Kidney (tissue), 14 donors: ENCODE results near the gene GPR61. TPM values are rescaled to one million over a fixed set of nuclear protein-coding genes. Genes with fewer than 3 reads are reported as not detected.
A peak's percentile ranks its signal among the peaks of the same experiment; 100 is the strongest.

Experiments
- DNase-seq, 5 donors: peaks; one replicate each; pipeline ENCODE4 v3.0.0-alpha.2; 2013 to 2020
- FAIRE-seq: peaks from 2 replicates; lab custom pipeline; 2012; peaks lifted over from hg19 to GRCh38; lab: Jason Lieb, UNC
- H3K27ac ChIP-seq, 2 donors: one replicate each; pipeline ENCODE4 v1.7.0; 2013; ENCODE audit warnings: low read depth in 2 of 2, low read length in 2 of 2, inconsistent platforms in 1 of 2
- H3K27me3 ChIP-seq: one replicate; pipeline ENCODE4 v1.7.1; 2013; ENCODE audit warnings: low read length, inconsistent platforms; ENCODE audit not compliant: control insufficient read depth, insufficient read depth
- H3K36me3 ChIP-seq, 3 donors: one replicate each; pipeline versions ENCODE4 v1.7.0 to v1.7.1; 2013; ENCODE audit warnings: low read length in 3 of 3, control low read depth in 1 of 3, inconsistent platforms in 1 of 3; ENCODE audit not compliant: insufficient read depth in 3 of 3, control insufficient read depth in 2 of 3
- H3K4me1 ChIP-seq, 3 donors: one replicate each; pipeline versions ENCODE4 v1.7.0 to v1.7.1; 2013; ENCODE audit warnings: low read length in 3 of 3, inconsistent platforms in 1 of 3, low read depth in 1 of 3; ENCODE audit not compliant: control insufficient read depth in 2 of 3, insufficient read depth in 2 of 3
- H3K4me3 ChIP-seq, 3 donors: one replicate each; pipeline versions ENCODE4 v1.7.0 to v1.8.1; 2013; ENCODE audit warnings: low read length in 3 of 3, control low read depth in 1 of 3, inconsistent platforms in 1 of 3
- H3K9ac ChIP-seq, 3 donors: one replicate each; pipeline versions ENCODE4 v1.7.0 to v1.7.1; 2013; ENCODE audit warnings: low read length in 3 of 3, control low read depth in 1 of 3, inconsistent platforms in 1 of 3
- H3K9me3 ChIP-seq, 3 donors: one replicate each; pipeline versions ENCODE4 v1.7.0 to v1.7.1; 2013; ENCODE audit warnings: low read length in 3 of 3, control low read depth in 1 of 3, inconsistent platforms in 1 of 3; ENCODE audit not compliant: control insufficient read depth in 2 of 3, insufficient read depth in 1 of 3
- intact Hi-C: fragments of 100-400 bp; cut with DNase I; formaldehyde crosslinking; loops from one replicate; pipeline ENCODE4 v1.11.1; 2022
- polyA plus RNA-seq: library from polyadenylated mRNA; stranded (reverse); fragments of 350-450 nt; fragmentation: Illumina TruSeq; extraction: RNeasy Lipid Tissue Mini Kit (QIAGEN cat#74804); gene quantifications from one replicate; pipeline ENCODE4 v1.2.3, GENCODE V29; 2014; ENCODE audit warnings: low read depth, low replicate concordance; ENCODE audit not compliant: insufficient read depth
- total RNA-seq: library from RNA; stranded (reverse); fragmentation: NEBNext Ultra II Directional; extraction: Animal tissue kit (Norgen Biotek cat#: 25700); gene quantifications from one replicate; pipeline ENCODE4 v1.2.1, GENCODE V29; 2021
- TF ChIP-seq, protein P1 (sequence below): IDR thresholded peaks from 3 replicates; pipeline ENCODE4 v1.5.1; 2012; ENCODE audit warnings: mild to moderate bottlenecking, moderate library complexity, borderline replicate concordance; ENCODE audit not compliant: insufficient read depth; ENCODE audit errors: extremely low read depth
- donor health status: control.
- donor health status: control.
- donor health status: control.
- donor health status: control.
- donor health status: control.
- donor health status: DM: yes; HTN: yes; CAD: no.
- donor health status: Normal renal cell carcinoma (clear cell type).

The GPR61 gene
- total and polyA plus RNA-seq, 2 donors from 2014 or later: not detected

- intact Hi-C loops: loop anchor here (5.0 kb wide), 1 partner anchor 38 kb away; no protein-coding TSS in a partner anchor
- DNase-seq (peak; percentile 90 to 95 (median 93)), FAIRE-seq (no peak)
- TF ChIP-seq, protein P1, sequence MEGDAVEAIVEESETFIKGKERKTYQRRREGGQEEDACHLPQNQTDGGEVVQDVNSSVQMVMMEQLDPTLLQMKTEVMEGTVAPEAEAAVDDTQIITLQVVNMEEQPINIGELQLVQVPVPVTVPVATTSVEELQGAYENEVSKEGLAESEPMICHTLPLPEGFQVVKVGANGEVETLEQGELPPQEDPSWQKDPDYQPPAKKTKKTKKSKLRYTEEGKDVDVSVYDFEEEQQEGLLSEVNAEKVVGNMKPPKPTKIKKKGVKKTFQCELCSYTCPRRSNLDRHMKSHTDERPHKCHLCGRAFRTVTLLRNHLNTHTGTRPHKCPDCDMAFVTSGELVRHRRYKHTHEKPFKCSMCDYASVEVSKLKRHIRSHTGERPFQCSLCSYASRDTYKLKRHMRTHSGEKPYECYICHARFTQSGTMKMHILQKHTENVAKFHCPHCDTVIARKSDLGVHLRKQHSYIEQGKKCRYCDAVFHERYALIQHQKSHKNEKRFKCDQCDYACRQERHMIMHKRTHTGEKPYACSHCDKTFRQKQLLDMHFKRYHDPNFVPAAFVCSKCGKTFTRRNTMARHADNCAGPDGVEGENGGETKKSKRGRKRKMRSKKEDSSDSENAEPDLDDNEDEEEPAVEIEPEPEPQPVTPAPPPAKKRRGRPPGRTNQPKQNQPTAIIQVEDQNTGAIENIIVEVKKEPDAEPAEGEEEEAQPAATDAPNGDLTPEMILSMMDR: peak; percentile 80
- Histone ChIP-seq H3K27ac (peak within 1 kb of the TSS; percentile 57 to 59), H3K27me3 (no peaks in the 10 kb centered on the region), H3K36me3 (peaks cover 0 to 16% (median 9%) of the 10 kb centered on the region in 3 donors), H3K4me1 (peaks cover 0 to 11% (median 4%) of the 10 kb centered on the region in 3 donors), H3K9me3 (no peaks in the 10 kb centered on the region), H3K9ac (peak within 1 kb of the TSS; percentile 49 to 73 (median 54)), H3K4me3 (peak within 1 kb of the TSS; percentile 80 to 94 (median 93))
Measured at GRCh38 chr1:109493805-109494539, 45.7 kb upstream of the GPR61 start, which contains the start of gene CYB561D1. Gene CYB561D1, plus strand, starts transcription at chr1:109494094. Its CDS starts 46 bp downstream, at chr1:109494140.

DNA sequence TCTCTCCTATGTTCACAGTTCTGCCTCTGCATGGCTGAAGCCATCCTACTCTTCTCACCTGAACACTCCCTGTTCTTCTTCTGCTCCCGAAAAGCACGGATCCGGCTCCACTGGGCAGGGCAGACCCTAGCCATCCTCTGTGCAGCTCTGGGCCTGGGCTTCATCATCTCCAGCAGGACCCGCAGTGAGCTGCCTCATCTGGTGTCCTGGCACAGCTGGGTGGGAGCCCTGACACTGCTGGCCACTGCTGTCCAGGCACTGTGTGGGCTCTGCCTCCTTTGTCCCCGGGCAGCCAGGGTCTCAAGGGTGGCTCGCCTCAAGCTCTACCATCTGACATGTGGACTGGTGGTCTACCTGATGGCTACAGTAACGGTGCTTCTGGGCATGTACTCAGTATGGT lies 43.9 kb upstream of the GPR61 start:
- Histone ChIP-seq H3K27ac (no peak overlapping the region), H3K9ac (no peak overlapping the region), H3K36me3 (peaks cover 0 to 16% (median 13%) of the 10 kb centered on the region in 3 donors), H3K9me3 (no peaks in the 10 kb centered on the region), H3K27me3 (no peaks in the 10 kb centered on the region), H3K4me1 (peaks cover 0 to 20% (median 8%) of the 10 kb centered on the region in 3 donors), H3K4me3 (no peak overlapping the region)
- intact Hi-C loops: no loop called here
- TF ChIP-seq, protein P1: no peak
- no peak for FAIRE-seq
- no peak for DNase-seq

DNA sequence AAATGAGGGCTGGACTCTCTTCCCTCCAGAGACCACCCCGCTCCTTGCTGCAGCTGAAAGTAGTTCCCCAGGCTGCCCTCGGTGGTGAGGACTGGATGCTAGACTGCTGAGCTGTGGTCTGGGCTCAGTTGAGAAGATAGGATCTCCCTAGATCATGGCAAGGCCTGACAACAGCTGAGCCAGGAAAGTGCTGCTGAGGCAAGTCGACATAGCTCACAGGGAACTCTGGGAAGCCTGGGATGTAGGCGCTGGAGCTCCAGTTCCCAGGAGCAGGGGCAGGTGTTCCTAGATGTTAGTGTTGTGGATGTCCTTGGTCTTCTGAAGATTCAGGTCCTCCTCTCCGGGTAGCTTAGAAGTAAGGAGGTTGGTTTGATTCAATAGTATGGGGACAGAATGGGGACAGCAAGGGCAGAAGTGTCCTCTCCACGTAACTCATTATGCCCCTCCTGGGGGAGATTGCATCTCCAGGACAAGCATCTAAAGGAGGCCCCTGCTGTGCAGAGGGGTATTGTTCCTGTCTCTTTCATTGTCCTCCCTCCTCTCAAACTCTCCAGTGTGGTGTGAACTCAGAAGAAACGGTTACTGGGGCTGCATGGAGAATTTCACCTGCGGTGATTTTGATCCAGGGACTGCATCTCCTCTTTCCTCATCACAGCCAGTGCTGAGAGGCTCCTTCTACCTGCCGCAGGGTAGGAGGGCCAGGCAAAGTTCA lies 42.1 kb upstream of the GPR61 start:
- no peak for FAIRE-seq
- H3K4me1 ChIP-seq: peaks cover 0 to 25% (median 8%) of the 10 kb centered on the region in 3 donors
- intact Hi-C loops: no loop called here

More for the DNA sequence above, 42.1 kb upstream of the GPR61 start:
- Histone ChIP-seq H3K9me3 (no peaks in the 10 kb centered on the region), H3K4me3 (no peak overlapping the region), H3K27me3 (no peaks in the 10 kb centered on the region), H3K36me3 (peaks cover 0 to 16% (median 15%) of the 10 kb centered on the region in 3 donors), H3K27ac (no peak overlapping the region), H3K9ac (no peak overlapping the region)
- no peak for DNase-seq
- TF ChIP-seq, protein P1: no peak
